ENCODE results near the gene EEIG2. TPM values are rescaled to one million over a fixed set of nuclear protein-coding genes. Genes with fewer than 3 reads are reported as not detected.

The EEIG2 gene
- total and polyA plus RNA-seq, 2 donors (not counting 1 experiment from before 2014, with no cell fraction given): 4.4 to 13.6 TPM

- H3K4me1 Mint-ChIP-seq: peaks cover 4% of the 10 kb centered on the region
Observed at GRCh38 chr1:108572182-108572581, 12.3 kb downstream of the EEIG2 start.

GRCh38 chr1:108573183-108573582 is 13.3 kb downstream of the EEIG2 start:
- no CpG with 5 or more reads among the region's 2 CpGs for WGBS (ENCODE audit: insufficient coverage)

More at GRCh38 chr1:108572182-108572581, 12.3 kb downstream of the EEIG2 start:
- ChIA-PET POLR2A (no interaction called here), CTCF (no interaction called here)
- Histone ChIP-seq H3K27ac (ENCODE audit: low read length in 2 of 2) (no peak overlapping the region), H2AFZ (ENCODE audit: insufficient read depth, low read depth, low read length, poor library complexity, severe bottlenecking) (no peak overlapping the region), H3K27me3 (replicated peaks in 1 of 4; ENCODE audit: control extremely low read depth in 1 of 4, control insufficient read depth in 3 of 4, insufficient read depth in 4 of 4, low read length in 3 of 4) (no peaks in the 10 kb centered on the region), H3K36me3 (replicated peaks in 1 of 2; ENCODE audit: control extremely low read depth in 1 of 2, control insufficient read depth in 1 of 2, extremely low read depth in 1 of 2, insufficient read depth in 2 of 2, low read length in 1 of 2) (peaks cover 2% of the 10 kb centered on the region in 2 experiments), H3K4me2 (replicated peaks; ENCODE audit: low read depth, low read length, poor library complexity, severe bottlenecking) (no peak overlapping the region), H3K4me3 (ENCODE audit: control extremely low read depth in 1 of 5, extremely low read depth in 1 of 5, insufficient read depth in 1 of 5, low read depth in 2 of 5, low read length in 4 of 5) (no peak overlapping the region), H3K9me3 (ENCODE audit: control extremely low read depth in 1 of 3, control insufficient read depth in 2 of 3, insufficient read depth in 1 of 3, low read length in 2 of 3) (no peaks in the 10 kb centered on the region), H3K4me1 (ENCODE audit: control insufficient read depth in 2 of 2, insufficient read depth in 2 of 2, low read length in 2 of 2) (peaks cover 7 to 8% of the 10 kb centered on the region in 2 donors), H3K79me2 (ENCODE audit: control insufficient read depth, insufficient read depth, low read length) (peaks cover 77% of the 10 kb centered on the region), H4K20me1 (ENCODE audit: control insufficient read depth, insufficient read depth, low read length, poor library complexity, severe bottlenecking) (peaks cover 43% of the 10 kb centered on the region), H3K9ac (ENCODE audit: low read length) (no peak overlapping the region)
- Mint-ChIP-seq H3K27me3 (no peaks in the 10 kb centered on the region), H3K4me3 (no peak overlapping the region), H3K27ac (no peak overlapping the region), H3K9me3 (ENCODE audit: insufficient read depth) (no peaks in the 10 kb centered on the region)
- WGBS (ENCODE audit: insufficient coverage): 100% methylated on average over 1 of the region's 5 CpGs
- DNase-seq (no peak), ATAC-seq (ENCODE audit: low read depth) (no peak)
- TF ChIP-seq EZH2 (IDR thresholded peaks at IDR 0.05; ENCODE audit: borderline replicate concordance, insufficient read depth, low read depth, low read length, poor library complexity, severe bottlenecking): no peak
- TF ChIP-seq CTCF (IDR thresholded peaks at IDR 0.05): no peak
- intact Hi-C loops (cut with micrococcal nuclease): no loop called here

More at GRCh38 chr1:108573183-108573582, 13.3 kb downstream of the EEIG2 start:
- no peak overlapping the region for H3K4me3 Mint-ChIP-seq
- H3K9me3 Mint-ChIP-seq (ENCODE audit: insufficient read depth): no peaks in the 10 kb centered on the region
- Histone ChIP-seq H3K9me3 (ENCODE audit: control extremely low read depth in 1 of 3, control insufficient read depth in 2 of 3, insufficient read depth in 1 of 3, low read length in 2 of 3) (no peaks in the 10 kb centered on the region), H3K27me3 (replicated peaks in 1 of 4; ENCODE audit: control extremely low read depth in 1 of 4, control insufficient read depth in 3 of 4, insufficient read depth in 4 of 4, low read length in 3 of 4) (no peaks in the 10 kb centered on the region), H2AFZ (ENCODE audit: insufficient read depth, low read depth, low read length, poor library complexity, severe bottlenecking) (no peak overlapping the region), H3K4me2 (replicated peaks; ENCODE audit: low read depth, low read length, poor library complexity, severe bottlenecking) (no peak overlapping the region), H3K27ac (ENCODE audit: low read length in 2 of 2) (no peak overlapping the region), H3K9ac (ENCODE audit: low read length) (no peak overlapping the region), H4K20me1 (ENCODE audit: control insufficient read depth, insufficient read depth, low read length, poor library complexity, severe bottlenecking) (peaks cover 37% of the 10 kb centered on the region), H3K79me2 (ENCODE audit: control insufficient read depth, insufficient read depth, low read length) (peaks cover 68% of the 10 kb centered on the region), H3K4me3 (ENCODE audit: control extremely low read depth in 1 of 5, extremely low read depth in 1 of 5, insufficient read depth in 1 of 5, low read depth in 2 of 5, low read length in 4 of 5) (no peak overlapping the region), H3K36me3 (replicated peaks in 1 of 2; ENCODE audit: control extremely low read depth in 1 of 2, control insufficient read depth in 1 of 2, extremely low read depth in 1 of 2, insufficient read depth in 2 of 2, low read length in 1 of 2) (peaks cover 2% of the 10 kb centered on the region in 2 experiments), H3K4me1 (ENCODE audit: control insufficient read depth in 2 of 2, insufficient read depth in 2 of 2, low read length in 2 of 2) (peaks cover 7 to 8% of the 10 kb centered on the region in 2 donors)
- H3K27me3 Mint-ChIP-seq: no peaks in the 10 kb centered on the region
- H3K4me1 Mint-ChIP-seq: peaks cover 4% of the 10 kb centered on the region
- ChIA-PET CTCF (no interaction called here), POLR2A (no interaction called here)
- ATAC-seq (ENCODE audit: low read depth) (no peak), DNase-seq (no peak)
- intact Hi-C loops (cut with micrococcal nuclease): no loop called here
- no peak for TF ChIP-seq CTCF (IDR thresholded peaks at IDR 0.05)
- no peak for TF ChIP-seq EZH2 (IDR thresholded peaks at IDR 0.05; ENCODE audit: borderline replicate concordance, insufficient read depth, low read depth, low read length, poor library complexity, severe bottlenecking)
- H3K27ac Mint-ChIP-seq: no peak overlapping the region
